ENCODE data around the gene ATE1. TPM values are rescaled to one million over a fixed set of nuclear protein-coding genes. Genes with fewer than 3 reads are reported as not detected.

The ATE1 gene
- total and polyA plus RNA-seq, 10 of the 15 experiments (the other 5 are each of a cell fraction or from before 2014, with no cell fraction given), result 4.3 to 22.7 (median 15.9) TPM

DNA sequence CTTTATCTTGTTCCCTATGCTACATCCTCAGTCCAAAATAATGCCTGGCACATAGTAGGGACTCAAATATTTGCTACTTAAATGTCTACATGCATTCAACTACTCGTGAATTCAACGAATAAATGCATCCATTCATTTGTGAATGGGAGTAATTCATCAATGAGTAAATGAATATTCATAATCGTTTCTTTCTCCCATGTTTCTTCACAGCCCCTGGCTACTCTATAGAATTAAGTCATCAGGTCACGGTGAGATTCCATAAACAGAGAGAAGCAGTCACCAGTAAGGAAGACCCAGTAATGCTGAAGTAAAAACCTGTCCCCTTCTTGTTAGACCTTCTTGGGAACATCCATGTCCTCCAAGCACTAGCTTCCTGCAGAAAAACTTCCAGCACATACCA is 48.4 kb downstream of the ATE1 start (continued):
- TF ChIP-seq, protein P1, sequence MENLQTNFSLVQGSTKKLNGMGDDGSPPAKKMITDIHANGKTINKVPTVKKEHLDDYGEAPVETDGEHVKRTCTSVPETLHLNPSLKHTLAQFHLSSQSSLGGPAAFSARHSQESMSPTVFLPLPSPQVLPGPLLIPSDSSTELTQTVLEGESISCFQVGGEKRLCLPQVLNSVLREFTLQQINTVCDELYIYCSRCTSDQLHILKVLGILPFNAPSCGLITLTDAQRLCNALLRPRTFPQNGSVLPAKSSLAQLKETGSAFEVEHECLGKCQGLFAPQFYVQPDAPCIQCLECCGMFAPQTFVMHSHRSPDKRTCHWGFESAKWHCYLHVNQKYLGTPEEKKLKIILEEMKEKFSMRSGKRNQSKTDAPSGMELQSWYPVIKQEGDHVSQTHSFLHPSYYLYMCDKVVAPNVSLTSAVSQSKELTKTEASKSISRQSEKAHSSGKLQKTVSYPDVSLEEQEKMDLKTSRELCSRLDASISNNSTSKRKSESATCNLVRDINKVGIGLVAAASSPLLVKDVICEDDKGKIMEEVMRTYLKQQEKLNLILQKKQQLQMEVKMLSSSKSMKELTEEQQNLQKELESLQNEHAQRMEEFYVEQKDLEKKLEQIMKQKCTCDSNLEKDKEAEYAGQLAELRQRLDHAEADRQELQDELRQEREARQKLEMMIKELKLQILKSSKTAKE (IDR thresholded peaks at IDR 0.05; ENCODE audit: low read depth, poor library complexity, severe bottlenecking), result no peak
- no peak for TF ChIP-seq ZZZ3 (IDR thresholded peaks at IDR 0.05; ENCODE audit: control insufficient read depth, insufficient read length, low read depth)
- no peak for TF ChIP-seq TCF7 (IDR thresholded peaks at IDR 0.05; ENCODE audit: borderline replicate concordance)
- TF ChIP-seq ZNF622 (IDR thresholded peaks at IDR 0.05), result no peak
- TF ChIP-seq CTCF (IDR thresholded peaks at IDR 0.05 in 2 of 3, conservative IDR thresholded peaks at IDR 0.05 in 1 of 3; ENCODE audit: control insufficient read depth in 2 of 3, extremely low read depth in 1 of 3, insufficient read depth in 1 of 3, low read depth in 3 of 3, low read length in 3 of 3), result no peak
- no peak for TF ChIP-seq KLF5 (IDR thresholded peaks at IDR 0.05; ENCODE audit: partially characterized antibody)
- no peak for TF ChIP-seq STAT3 (IDR thresholded peaks at IDR 0.05; ENCODE audit: low read depth, low read length)
- TF ChIP-seq HDAC6 (IDR thresholded peaks at IDR 0.05; ENCODE audit: unreplicated experiment), result no peak

- RAD21 ChIA-PET (ENCODE audit: unreplicated experiment), result no interaction called here
- Histone ChIP-seq H3K4me2 (ENCODE audit: control insufficient read depth, insufficient read depth) (no peak overlapping the region), H3K27ac (ENCODE audit: control insufficient read depth, insufficient read depth) (no peak overlapping the region), H3K9me3 (replicated peaks; ENCODE audit: control insufficient read depth, insufficient read depth, low read length) (no peaks in the 10 kb centered on the region), H3K9ac (ENCODE audit: control insufficient read depth, insufficient read depth, low read length) (no peak overlapping the region), H2AFZ (ENCODE audit: control insufficient read depth, low read depth, low read length) (no peak overlapping the region), H3K4me1 (ENCODE audit: control insufficient read depth, insufficient read depth, low read length) (no peaks in the 10 kb centered on the region), H3K79me2 (ENCODE audit: control insufficient read depth, insufficient read depth, low read length) (no peaks in the 10 kb centered on the region), H3K36me3 (ENCODE audit: control insufficient read depth in 2 of 2, insufficient read depth in 2 of 2, low read length in 1 of 2) (0 out of 4 replicates have a peak, but pooled peaks cover 1 to 2% of the 10 kb centered on the region in 2 experiments), H3K4me3 (no peak overlapping the region), H4K20me1 (ENCODE audit: control insufficient read depth, insufficient read depth) (no peaks in the 10 kb centered on the region), H3K27me3 (replicated peaks in 1 of 2; ENCODE audit: control insufficient read depth in 2 of 2, insufficient read depth in 2 of 2, low read length in 1 of 2) (no peaks in the 10 kb centered on the region)
- SMC1A ChIA-PET (ENCODE audit: uncharacterized antibody, unreplicated experiment), result no interaction called here
- CTCF ChIA-PET, result no interaction called here
- FAIRE-seq (no peak), DNase-seq (ENCODE audit: low read depth, low spot score) (no peak), ATAC-seq (no peak)
- POLR2A ChIA-PET, result no interaction called here
- WGBS (ENCODE audit: insufficient coverage, insufficient replicate concordance, low lambda C conversion rate, missing lambda C conversion rate), result 82% methylated on average over 3 of the region's 3 CpGs
- in situ Hi-C loops (cut with MboI) (no loop called here), intact Hi-C loops (cut with micrococcal nuclease; ENCODE audit: unreplicated experiment) (no loop called here)
- TF ChIP-seq EED (IDR thresholded peaks at IDR 0.05; ENCODE audit: low read depth), result no peak
- TF ChIP-seq STAT3 (IDR thresholded peaks at IDR 0.05; ENCODE audit: low read depth, low read length), result no peak
- TF ChIP-seq HDAC2 (IDR thresholded peaks at IDR 0.05), result no peak
- TF ChIP-seq ZNF622 (IDR thresholded peaks at IDR 0.05), result no peak
- no peak for TF ChIP-seq NFYB (IDR thresholded peaks at IDR 0.05; ENCODE audit: insufficient read depth, low read depth, low read length)
- TF ChIP-seq, protein P2, sequence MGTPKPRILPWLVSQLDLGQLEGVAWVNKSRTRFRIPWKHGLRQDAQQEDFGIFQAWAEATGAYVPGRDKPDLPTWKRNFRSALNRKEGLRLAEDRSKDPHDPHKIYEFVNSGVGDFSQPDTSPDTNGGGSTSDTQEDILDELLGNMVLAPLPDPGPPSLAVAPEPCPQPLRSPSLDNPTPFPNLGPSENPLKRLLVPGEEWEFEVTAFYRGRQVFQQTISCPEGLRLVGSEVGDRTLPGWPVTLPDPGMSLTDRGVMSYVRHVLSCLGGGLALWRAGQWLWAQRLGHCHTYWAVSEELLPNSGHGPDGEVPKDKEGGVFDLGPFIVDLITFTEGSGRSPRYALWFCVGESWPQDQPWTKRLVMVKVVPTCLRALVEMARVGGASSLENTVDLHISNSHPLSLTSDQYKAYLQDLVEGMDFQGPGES (IDR thresholded peaks at IDR 0.05), result no peak
- no peak for TF ChIP-seq SMAD5 (IDR thresholded peaks at IDR 0.05; ENCODE audit: low read depth)
- BruUV-seq (replicated peaks), result no TSS peak
These were observed 54.6 kb downstream of the ATE1 start for GRCh38 chr10:121873236-121873635.

All from GM12878 (cell line).